ENCODE measurements around the gene ASS1. TPM values are rescaled to one million over a fixed set of nuclear protein-coding genes. Genes with fewer than 3 reads are reported as not detected.

The ASS1 gene
- total RNA-seq, 6 donors from 2014 or later, result 31.4 to 104 (median 66.3) TPM

DNA sequence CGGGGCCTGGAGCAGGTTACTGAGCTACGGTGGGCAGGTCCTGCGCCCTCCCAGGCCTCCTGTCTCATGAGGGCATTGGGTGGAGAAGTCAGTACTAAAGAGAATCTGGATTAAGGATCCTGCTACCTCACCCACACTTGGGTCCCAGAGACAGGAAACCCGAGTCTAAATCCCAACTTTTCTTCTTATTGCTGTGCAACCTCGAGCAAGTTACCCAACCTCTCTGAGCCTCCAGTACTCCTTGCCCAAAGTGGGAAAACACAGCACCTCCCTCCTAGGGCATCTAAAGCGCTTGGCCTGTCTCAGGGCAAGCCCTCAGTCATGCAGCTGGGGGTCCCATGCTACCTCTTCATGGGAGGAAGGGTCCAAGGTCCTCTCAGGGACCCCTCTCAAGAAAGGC is 28.2 kb downstream of the ASS1 start:
- no peak for ATAC-seq (ENCODE audit: low FRiP score in 2 of 2)
- Histone ChIP-seq H3K36me3 (peaks cover 0 to 42% (median 16%) of the 10 kb centered on the region in 4 donors), H3K4me3 (no peak overlapping the region), H3K9me3 (no peaks in the 10 kb centered on the region), H3K27me3 (no peaks in the 10 kb centered on the region), H3K27ac (no peak overlapping the region), H3K4me1 (no peaks in the 10 kb centered on the region)
- TF ChIP-seq EP300 (IDR thresholded peaks at IDR 0.05), result no peak
- TF ChIP-seq CTCF (IDR thresholded peaks at IDR 0.05), result no peak
- TF ChIP-seq POLR2A (IDR thresholded peaks at IDR 0.05), result no peak
- no peak for TF ChIP-seq POLR2AphosphoS5 (IDR thresholded peaks at IDR 0.05)
- DNase-seq, result no peak
- 82 to 87% methylated on average over 6 of the region's 6 CpGs for WGBS, 2 donors

- TF ChIP-seq POLR2AphosphoS5 (IDR thresholded peaks at IDR 0.05), result no peak
- TF ChIP-seq POLR2A (IDR thresholded peaks at IDR 0.05), result no peak
- no peak for TF ChIP-seq EP300 (IDR thresholded peaks at IDR 0.05)
- TF ChIP-seq CTCF (IDR thresholded peaks at IDR 0.05), result no peak
- H3K4me1 ChIP-seq, result no peaks in the 10 kb centered on the region
- no peaks in the 10 kb centered on the region for H3K9me3 ChIP-seq
- ATAC-seq (ENCODE audit: low FRiP score in 2 of 2) (no peak), DNase-seq (no peak)
- no peak overlapping the region for H3K4me3 ChIP-seq
- H3K36me3 ChIP-seq, result peaks cover 0 to 44% (median 16%) of the 10 kb centered on the region in 4 donors
- H3K27me3 ChIP-seq, result no peaks in the 10 kb centered on the region
- no peak overlapping the region for H3K27ac ChIP-seq
- 73 to 83% methylated on average over 9 to 13 of the region's 13 CpGs for WGBS, 2 donors
Observed at GRCh38 chr9:130473566-130473965, 28.8 kb downstream of the ASS1 start.

- TF ChIP-seq POLR2A (IDR thresholded peaks at IDR 0.05) (no peak), POLR2AphosphoS5 (IDR thresholded peaks at IDR 0.05) (no peak), CTCF (IDR thresholded peaks at IDR 0.05) (no peak), EP300 (IDR thresholded peaks at IDR 0.05) (no peak)
- Histone ChIP-seq H3K27me3 (no peaks in the 10 kb centered on the region), H3K27ac (no peak overlapping the region), H3K9me3 (no peaks in the 10 kb centered on the region), H3K36me3 (peaks cover 0 to 46% (median 16%) of the 10 kb centered on the region in 4 donors), H3K4me3 (no peak overlapping the region), H3K4me1 (no peaks in the 10 kb centered on the region)
- ATAC-seq (ENCODE audit: low FRiP score in 2 of 2) (no peak), DNase-seq (no peak)
- 73 to 79% methylated on average over 15 of the region's 15 CpGs for WGBS, 2 donors
Observed at GRCh38 chr9:130474106-130474505, 29.3 kb downstream of the ASS1 start.

GRCh38 chr9:130476151-130476730 is 31.5 kb downstream of the ASS1 start:
- no peak for DNase-seq
- Histone ChIP-seq H3K27ac (no peak overlapping the region), H3K4me3 (no peak overlapping the region), H3K4me1 (no peaks in the 10 kb centered on the region), H3K9me3 (no peaks in the 10 kb centered on the region), H3K27me3 (no peaks in the 10 kb centered on the region), H3K36me3 (peaks cover 0 to 52% (median 10%) of the 10 kb centered on the region in 4 donors)
- 78 to 81% methylated on average over 20 to 21 of the region's 21 CpGs for WGBS, 2 donors
- no peak for ATAC-seq (ENCODE audit: low FRiP score in 2 of 2)
- TF ChIP-seq CTCF (IDR thresholded peaks at IDR 0.05) (no peak), POLR2A (IDR thresholded peaks at IDR 0.05) (no peak), POLR2AphosphoS5 (IDR thresholded peaks at IDR 0.05) (no peak), EP300 (IDR thresholded peaks at IDR 0.05) (no peak)

- no peaks in the 10 kb centered on the region for H3K27me3 ChIP-seq
- H3K27ac ChIP-seq, result no peak overlapping the region
- no peak overlapping the region for H3K4me3 ChIP-seq
- H3K36me3 ChIP-seq, result peaks cover 0 to 47% (median 9%) of the 10 kb centered on the region in 4 donors
- whole genome bisulfite sequencing, 2 donors, result 93 to 94% methylated on average over 9 to 12 of the region's 12 CpGs
- H3K4me1 ChIP-seq, result no peaks in the 10 kb centered on the region
- no peak for TF ChIP-seq CTCF (IDR thresholded peaks at IDR 0.05)
- TF ChIP-seq EP300 (IDR thresholded peaks at IDR 0.05), result no peak
- no peak for TF ChIP-seq POLR2AphosphoS5 (IDR thresholded peaks at IDR 0.05)
- no peak for TF ChIP-seq POLR2A (IDR thresholded peaks at IDR 0.05)
- peak in 1 of 2 donors; percentile 70 for DNase-seq
- H3K9me3 ChIP-seq, result no peaks in the 10 kb centered on the region
- ATAC-seq (ENCODE audit: low FRiP score in 2 of 2), result no peak
Observed at GRCh38 chr9:130477564-130477963, 32.8 kb downstream of the ASS1 start.
